Mesendoderm (in vitro differentiated cells): ENCODE measurements around the gene TAF7L.

Experiments used
- DNase-seq: peaks from one replicate; pipeline ENCODE4 v3.0.0; 2013
- H2AK5ac ChIP-seq: 2 replicates; pipeline ENCODE4 v1.6.1; 2013; ENCODE audit warnings: low read length, inconsistent platforms
- H2BK120ac ChIP-seq: 2 replicates; pipeline ENCODE4 v1.6.1; 2013; ENCODE audit warnings: low read depth, mild to moderate bottlenecking, low read length, moderate library complexity, mixed read lengths
- H2BK15ac ChIP-seq: replicated peaks from 2 replicates; pipeline ENCODE4 v1.6.1; 2013; ENCODE audit warnings: low read depth, mild to moderate bottlenecking, moderate library complexity
- H2BK5ac ChIP-seq: 2 replicates; pipeline ENCODE4 v1.6.1; 2013; ENCODE audit warnings: low read length, inconsistent platforms
- H3K18ac ChIP-seq: 2 replicates; pipeline ENCODE4 v1.6.1; 2013; ENCODE audit warnings: mild to moderate bottlenecking, low read length, mixed read lengths
- H3K23ac ChIP-seq: one replicate; pipeline ENCODE4 v1.6.1; 2013; ENCODE audit warnings: low read length
- H3K27ac ChIP-seq: 2 replicates; pipeline ENCODE4 v1.5.1; 2013; ENCODE audit warnings: low read depth, mild to moderate bottlenecking, inconsistent platforms, low read length, moderate library complexity
- H3K27me3 ChIP-seq: 2 replicates; pipeline ENCODE4 v1.6.1; 2013; ENCODE audit warnings: low read length, control low read depth, mild to moderate bottlenecking, inconsistent platforms; ENCODE audit not compliant: insufficient read depth, poor library complexity
- H3K36me3 ChIP-seq: 2 replicates; pipeline ENCODE4 v1.6.1; 2013; ENCODE audit warnings: low read length, inconsistent platforms; ENCODE audit not compliant: control insufficient read depth, insufficient read depth
- H3K4ac ChIP-seq: one replicate; pipeline ENCODE4 v1.6.1; 2013; ENCODE audit warnings: low read depth, mild to moderate bottlenecking, low read length, moderate library complexity
- H3K4me1 ChIP-seq: 2 replicates; pipeline ENCODE4 v1.6.1; 2013; ENCODE audit warnings: low read depth, low read length, inconsistent platforms; ENCODE audit not compliant: control insufficient read depth
- H3K4me2 ChIP-seq: 2 replicates; pipeline ENCODE4 v1.6.1; 2013; ENCODE audit warnings: low read length
- H3K4me3 ChIP-seq: 2 replicates; pipeline ENCODE4 v1.5.1; 2013; ENCODE audit warnings: mild to moderate bottlenecking, low read length
- H3K56ac ChIP-seq: one replicate; pipeline ENCODE4 v1.6.1; 2013; ENCODE audit warnings: low read length
- H3K79me1 ChIP-seq: 2 replicates; pipeline ENCODE4 v1.6.1; 2013; ENCODE audit warnings: low read length, inconsistent platforms
- H3K79me2 ChIP-seq: 2 replicates; pipeline ENCODE4 v1.6.1; 2013; ENCODE audit warnings: mild to moderate bottlenecking, low read length; ENCODE audit not compliant: control insufficient read depth, insufficient read depth
- H3K9ac ChIP-seq: 2 replicates; pipeline ENCODE4 v1.6.1; 2013; ENCODE audit warnings: low read length, inconsistent platforms
- H4K5ac ChIP-seq: one replicate; pipeline ENCODE4 v1.6.1; 2013; ENCODE audit warnings: low read length
- H4K8ac ChIP-seq: one replicate; pipeline ENCODE4 v1.6.1; 2013; ENCODE audit warnings: low read depth, mild to moderate bottlenecking, control low read depth, low read length, moderate library complexity
- WGBS: extraction: QIAGEN DNeasy Blood & Tissue Kit; methylation state at CpG from one replicate; pipeline ENCODE4 v1.1.7; 2013; ENCODE audit warnings: low lambda C conversion rate, missing lambda C conversion rate; ENCODE audit not compliant: insufficient coverage; ENCODE audit errors: extremely low coverage; 5-methylcytosine and 5-hydroxymethylcytosine counted together

Gene TAF7L

GRCh38 chrX:101262590-101262989 is 28.5 kb downstream of the TAF7L start:
- H3K18ac ChIP-seq, result no peak overlapping the region
- H3K79me1 ChIP-seq, result no peaks in the 10 kb centered on the region
- no peak overlapping the region for H3K27ac ChIP-seq
- H3K23ac ChIP-seq, result no peak overlapping the region
- no peaks in the 10 kb centered on the region for H3K27me3 ChIP-seq
- H3K9ac ChIP-seq, result no peak overlapping the region
- H3K4me3 ChIP-seq, result no peak overlapping the region
- H3K4ac ChIP-seq, result no peak overlapping the region
- no peaks in the 10 kb centered on the region for H3K79me2 ChIP-seq
- H3K36me3 ChIP-seq, result no peaks in the 10 kb centered on the region
- H3K4me1 ChIP-seq, result no peaks in the 10 kb centered on the region
- no peak for DNase-seq
- no peak overlapping the region for H3K4me2 ChIP-seq
- no peak overlapping the region for H4K8ac ChIP-seq
- no peak overlapping the region for H2AK5ac ChIP-seq
- no peak overlapping the region for H2BK120ac ChIP-seq
- H3K56ac ChIP-seq, result no peak overlapping the region
- no peak overlapping the region for H2BK5ac ChIP-seq
- H4K5ac ChIP-seq, result no peak overlapping the region
- no CpG with 5 or more reads among the region's 4 CpGs for WGBS
- H2BK15ac ChIP-seq, result no peak overlapping the region

DNA sequence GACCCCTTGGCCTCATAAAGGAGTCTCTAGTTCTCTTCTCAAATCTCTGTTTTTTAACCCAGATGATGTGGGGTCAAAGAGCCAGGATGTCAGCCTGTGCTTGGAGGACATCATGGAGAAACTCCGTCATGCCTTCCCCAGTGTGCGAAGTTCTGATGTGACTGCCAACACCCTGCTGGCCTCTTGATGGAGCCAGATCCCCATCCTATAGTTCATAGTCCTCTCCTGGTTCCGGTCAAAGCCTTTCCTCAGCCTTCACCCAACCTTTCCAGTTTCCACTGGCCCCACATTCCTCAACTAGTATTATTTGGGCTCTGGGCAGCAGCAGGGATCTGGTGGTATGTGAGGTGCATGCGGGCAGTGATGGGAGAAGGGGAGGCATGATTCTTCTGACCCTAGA is 30.7 kb downstream of the TAF7L start:
- no peak overlapping the region for H3K27ac ChIP-seq
- H3K56ac ChIP-seq, result no peak overlapping the region
- no peak overlapping the region for H3K23ac ChIP-seq
- WGBS, result no CpG with 5 or more reads among the region's 4 CpGs
- H3K9ac ChIP-seq, result no peak overlapping the region
- no peaks in the 10 kb centered on the region for H3K79me2 ChIP-seq
- no peak overlapping the region for H3K4me2 ChIP-seq
- no peak overlapping the region for H3K4ac ChIP-seq
- no peak overlapping the region for H2BK5ac ChIP-seq
- no peak overlapping the region for H4K8ac ChIP-seq
- H3K36me3 ChIP-seq, result no peaks in the 10 kb centered on the region
- H3K18ac ChIP-seq, result no peak overlapping the region
- H2AK5ac ChIP-seq, result no peak overlapping the region
- no peak overlapping the region for H2BK15ac ChIP-seq
- no peak overlapping the region for H2BK120ac ChIP-seq
- H4K5ac ChIP-seq, result no peak overlapping the region
- no peaks in the 10 kb centered on the region for H3K27me3 ChIP-seq
- peak; percentile 51 for DNase-seq
- no peaks in the 10 kb centered on the region for H3K79me1 ChIP-seq
- no peak overlapping the region for H3K4me3 ChIP-seq
- no peaks in the 10 kb centered on the region for H3K4me1 ChIP-seq

- Histone ChIP-seq H3K23ac (no peak overlapping the region), H3K4ac (no peak overlapping the region), H3K4me2 (no peak overlapping the region), H3K9ac (no peak overlapping the region), H2BK15ac (no peak overlapping the region), H3K79me1 (no peaks in the 10 kb centered on the region), H2BK120ac (no peak overlapping the region), H4K8ac (no peak overlapping the region), H3K4me1 (no peaks in the 10 kb centered on the region), H3K79me2 (no peaks in the 10 kb centered on the region), H3K36me3 (no peaks in the 10 kb centered on the region), H4K5ac (no peak overlapping the region), H3K27ac (no peak overlapping the region), H3K18ac (no peak overlapping the region), H3K27me3 (no peaks in the 10 kb centered on the region), H2BK5ac (no peak overlapping the region), H3K4me3 (no peak overlapping the region), H3K56ac (peak overlapping the region; percentile 25), H2AK5ac (no peak overlapping the region)
- DNase-seq, result no peak
- WGBS, result no CpG with 5 or more reads among the region's 11 CpGs
Observed at GRCh38 chrX:101258259-101258581, 32.9 kb downstream of the TAF7L start.

DNA sequence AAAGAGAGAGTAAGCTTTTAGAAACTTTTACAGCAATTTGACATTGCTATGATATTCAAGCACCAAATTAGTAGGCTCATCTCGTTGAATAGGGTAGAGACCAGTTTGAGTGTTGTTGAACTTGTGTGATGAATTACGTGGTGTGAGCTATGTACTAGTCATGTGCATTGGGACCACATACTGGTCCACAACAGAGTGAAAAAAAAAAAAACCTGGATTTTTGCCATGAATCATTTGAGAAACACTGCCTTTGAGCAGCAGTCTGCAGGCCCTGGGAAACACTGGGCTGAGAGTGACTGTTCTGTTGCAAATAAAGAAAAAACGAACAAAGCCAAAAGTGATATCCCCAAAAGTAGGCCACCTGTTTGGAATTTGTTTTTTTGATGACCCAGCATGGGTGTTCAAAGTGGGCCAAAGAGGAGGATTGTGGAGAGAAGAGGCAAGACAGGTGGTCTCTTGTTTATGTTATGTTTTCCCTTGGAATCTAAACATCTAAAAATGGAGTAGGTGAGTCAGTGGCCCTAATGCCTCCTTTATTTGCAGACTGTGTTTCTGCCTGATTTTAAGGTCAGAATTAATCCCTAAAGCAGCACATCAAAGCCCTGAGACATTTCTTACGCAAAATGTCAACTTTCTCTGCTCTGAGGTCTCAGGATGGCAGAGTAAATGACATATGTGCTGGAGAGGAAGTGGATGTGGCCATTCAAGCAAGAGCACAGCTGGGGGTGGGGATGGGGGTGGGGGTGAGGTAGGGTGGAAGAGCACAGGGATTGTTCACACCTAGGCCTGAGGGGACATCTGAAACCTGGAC is 33.5 kb downstream of the TAF7L start:
- no peaks in the 10 kb centered on the region for H3K79me1 ChIP-seq
- H2AK5ac ChIP-seq, result no peak overlapping the region
- no peak overlapping the region for H4K8ac ChIP-seq
- H3K9ac ChIP-seq, result no peak overlapping the region
- no peak overlapping the region for H3K4me3 ChIP-seq
- no peak overlapping the region for H2BK120ac ChIP-seq
- H3K36me3 ChIP-seq, result no peaks in the 10 kb centered on the region
- no peak overlapping the region for H3K23ac ChIP-seq
- no peak overlapping the region for H3K27ac ChIP-seq
- H2BK5ac ChIP-seq, result no peak overlapping the region
- peak; percentile 13 for DNase-seq
- H3K4ac ChIP-seq, result no peak overlapping the region
- H3K18ac ChIP-seq, result no peak overlapping the region
- H2BK15ac ChIP-seq, result no peak overlapping the region
- no peak overlapping the region for H3K4me2 ChIP-seq
- H3K4me1 ChIP-seq, result no peaks in the 10 kb centered on the region
- no CpG with 5 or more reads among the region's 4 CpGs for WGBS
- no peaks in the 10 kb centered on the region for H3K79me2 ChIP-seq
- no peaks in the 10 kb centered on the region for H3K27me3 ChIP-seq
- no peak overlapping the region for H4K5ac ChIP-seq
- H3K56ac ChIP-seq, result no peak overlapping the region

GRCh38 chrX:101252634-101253033 is 38.5 kb downstream of the TAF7L start:
- Histone ChIP-seq H2BK15ac (no peak overlapping the region), H3K4ac (no peak overlapping the region), H2AK5ac (no peak overlapping the region), H3K4me1 (no peaks in the 10 kb centered on the region), H3K27ac (no peak overlapping the region), H3K27me3 (no peaks in the 10 kb centered on the region), H3K4me3 (no peak overlapping the region), H3K36me3 (no peaks in the 10 kb centered on the region), H2BK120ac (no peak overlapping the region), H2BK5ac (no peak overlapping the region), H3K18ac (no peak overlapping the region), H3K9ac (no peak overlapping the region), H3K56ac (no peak overlapping the region), H3K79me2 (no peaks in the 10 kb centered on the region), H3K4me2 (no peak overlapping the region), H4K5ac (no peak overlapping the region), H3K23ac (no peak overlapping the region), H4K8ac (no peak overlapping the region), H3K79me1 (no peaks in the 10 kb centered on the region)
- no peak for DNase-seq
- WGBS, result no CpG with 5 or more reads among the region's 2 CpGs

GRCh38 chrX:101241531-101241930 is 49.6 kb downstream of the TAF7L start:
- no peak overlapping the region for H3K18ac ChIP-seq
- H3K9ac ChIP-seq, result no peak overlapping the region
- no peak overlapping the region for H3K56ac ChIP-seq
- no peak overlapping the region for H3K4ac ChIP-seq
- no peaks in the 10 kb centered on the region for H3K4me1 ChIP-seq
- no peak overlapping the region for H3K4me2 ChIP-seq
- no peak overlapping the region for H3K4me3 ChIP-seq
- H4K8ac ChIP-seq, result no peak overlapping the region
- no peak overlapping the region for H2BK120ac ChIP-seq
- H3K27me3 ChIP-seq, result no peaks in the 10 kb centered on the region
- H3K79me1 ChIP-seq, result no peaks in the 10 kb centered on the region
- H3K79me2 ChIP-seq, result no peaks in the 10 kb centered on the region
- no peaks in the 10 kb centered on the region for H3K36me3 ChIP-seq
- H3K27ac ChIP-seq, result no peak overlapping the region
- H2BK5ac ChIP-seq, result no peak overlapping the region
- no peak overlapping the region for H4K5ac ChIP-seq
- no peak overlapping the region for H2AK5ac ChIP-seq
- DNase-seq, result no peak
- H3K23ac ChIP-seq, result no peak overlapping the region
- WGBS, result no CpG with 5 or more reads among the region's 9 CpGs
- H2BK15ac ChIP-seq, result no peak overlapping the region
